IPS DF 4.7 (cell line): ENCODE results near the gene TK2.

Experiments
- DNase-seq: peaks from one replicate; pipeline ENCODE4 v3.0.0-alpha.2; 2013; ENCODE audit warnings: low spot score; ENCODE audit errors: extremely low read depth

Gene TK2

GRCh38 chr16:66547101-66547989 lies 2.6 kb downstream of the TK2 start:
- no peak for DNase-seq

- no peak for DNase-seq
These were observed 5.7 kb downstream of the TK2 start for GRCh38 chr16:66544016-66544757.

DNA sequence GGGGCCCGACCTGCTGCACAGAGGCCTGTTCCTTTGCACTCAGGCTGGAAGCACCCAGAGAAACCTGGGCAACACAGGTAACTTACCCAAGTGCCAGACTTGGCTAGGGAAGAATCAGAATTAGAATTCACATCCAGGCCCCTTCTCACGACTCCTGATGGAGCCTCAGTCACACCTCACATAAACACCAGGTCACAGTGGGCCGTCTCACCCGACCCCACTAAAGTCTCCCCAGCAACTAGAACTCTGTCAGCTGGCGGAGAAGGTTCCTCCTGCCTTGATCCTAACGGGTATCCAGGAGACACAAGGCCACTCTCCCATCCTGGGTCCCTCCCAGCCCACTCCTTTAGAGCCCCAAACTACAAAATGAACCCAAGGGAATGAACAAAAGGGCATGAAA lies 6.4 kb downstream of the TK2 start:
- no peak for DNase-seq

GRCh38 chr16:66542396-66542795 lies 7.5 kb downstream of the TK2 start:
- DNase-seq = no peak

DNA sequence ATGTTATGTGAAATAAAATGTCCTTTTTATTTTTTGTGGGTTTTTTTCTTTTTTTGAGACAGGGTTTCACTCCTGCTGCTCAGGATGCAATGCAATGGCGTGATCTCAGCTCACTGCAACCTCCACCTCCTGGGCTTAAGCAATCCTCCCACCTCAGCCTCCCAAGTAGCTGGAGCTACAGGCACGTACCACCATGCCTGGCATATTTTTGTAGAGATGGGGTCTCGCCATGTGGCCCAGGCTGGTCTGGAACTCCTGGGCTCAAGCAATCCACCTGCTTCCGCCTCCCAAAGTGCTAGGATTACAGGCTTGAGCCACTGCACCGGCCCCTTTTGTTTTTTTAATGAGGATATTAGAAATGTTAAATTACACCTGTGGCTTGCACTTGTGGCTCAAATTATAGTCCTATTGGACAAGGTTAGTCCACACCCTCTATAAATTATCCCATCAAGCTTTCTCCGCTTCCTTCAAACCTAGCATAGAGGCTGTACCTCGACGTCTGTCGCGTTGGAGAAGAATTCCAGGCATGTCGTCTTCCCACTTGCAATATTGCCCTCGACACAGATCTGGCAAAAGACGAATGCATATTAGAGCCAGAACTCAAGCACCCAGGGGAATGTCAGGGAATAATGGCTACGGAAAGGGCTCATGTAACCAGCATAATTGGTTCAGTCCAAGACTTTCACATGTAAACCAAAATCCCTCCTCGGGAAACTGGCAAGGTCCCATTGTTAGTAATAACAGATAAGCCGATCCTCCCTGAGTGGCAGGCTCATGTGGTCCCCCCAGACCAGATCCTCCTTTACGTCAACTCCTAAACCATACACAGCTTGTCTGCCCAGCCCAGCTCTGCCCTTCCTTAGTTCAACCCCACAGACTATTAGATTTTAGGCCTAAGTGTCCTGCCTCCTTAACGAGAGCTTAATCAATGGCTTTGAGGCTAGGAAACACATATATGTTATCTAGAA lies 8.2 kb downstream of the TK2 start:
- no peak for DNase-seq

DNA sequence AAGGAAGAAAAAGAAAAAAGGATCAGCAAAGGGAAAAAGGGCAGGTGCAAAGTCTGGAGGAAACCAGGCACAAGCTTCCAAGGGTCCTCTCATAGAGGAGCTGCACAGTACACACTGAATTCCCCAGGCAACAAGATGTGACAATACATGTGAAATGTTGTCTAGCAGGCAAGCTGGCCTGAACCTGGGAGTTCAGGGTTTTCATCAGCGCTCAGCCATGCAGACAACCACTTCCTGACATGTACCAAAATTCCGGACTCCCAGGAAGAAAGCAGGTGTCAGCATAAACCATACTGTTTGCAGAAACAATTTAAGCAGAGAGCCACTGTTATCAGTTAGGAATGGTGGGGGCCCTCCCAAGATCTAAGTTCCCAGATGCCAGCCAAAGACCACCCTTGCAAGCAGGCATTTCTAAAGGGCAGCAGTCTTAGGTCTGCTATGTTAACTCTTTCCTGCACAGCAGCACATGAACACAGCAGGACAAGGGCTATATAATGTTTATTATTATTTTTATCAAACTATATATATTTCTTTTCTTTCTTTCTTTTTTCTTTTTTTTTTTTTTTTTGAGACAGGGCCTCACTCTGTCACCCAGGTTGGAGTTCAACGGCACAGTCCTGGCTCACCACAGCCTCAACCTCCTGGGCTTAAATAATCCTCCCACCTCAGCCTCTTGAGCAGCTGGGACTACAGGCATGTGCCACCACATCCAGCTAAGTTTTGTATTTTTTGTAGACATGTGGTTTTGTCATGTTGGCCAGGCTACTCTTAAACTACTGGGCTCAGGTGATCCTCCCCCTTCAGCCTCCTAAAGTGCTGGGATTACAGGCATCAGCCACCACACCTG lies 10.1 kb downstream of the TK2 start:
- no peak for DNase-seq

DNA sequence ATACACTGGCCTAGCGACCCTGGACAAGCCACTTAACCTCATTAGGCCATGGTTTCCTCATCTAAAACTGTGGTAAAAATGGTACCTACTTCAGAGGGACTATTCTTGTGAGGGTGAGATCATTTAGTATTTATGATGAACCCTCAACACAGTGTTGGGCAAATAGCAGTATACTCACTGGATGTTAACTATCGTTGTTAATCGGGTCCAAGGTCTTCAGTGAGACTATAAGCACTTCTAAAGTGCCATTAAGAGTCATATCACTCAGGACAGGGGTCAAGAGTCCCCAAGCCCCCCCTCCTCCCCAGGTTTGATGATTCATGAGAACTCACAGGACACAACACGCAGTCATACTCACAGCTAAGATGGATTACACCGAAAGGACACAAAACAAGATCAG lies 11.0 kb downstream of the TK2 start:
- DNase-seq = no peak

DNA sequence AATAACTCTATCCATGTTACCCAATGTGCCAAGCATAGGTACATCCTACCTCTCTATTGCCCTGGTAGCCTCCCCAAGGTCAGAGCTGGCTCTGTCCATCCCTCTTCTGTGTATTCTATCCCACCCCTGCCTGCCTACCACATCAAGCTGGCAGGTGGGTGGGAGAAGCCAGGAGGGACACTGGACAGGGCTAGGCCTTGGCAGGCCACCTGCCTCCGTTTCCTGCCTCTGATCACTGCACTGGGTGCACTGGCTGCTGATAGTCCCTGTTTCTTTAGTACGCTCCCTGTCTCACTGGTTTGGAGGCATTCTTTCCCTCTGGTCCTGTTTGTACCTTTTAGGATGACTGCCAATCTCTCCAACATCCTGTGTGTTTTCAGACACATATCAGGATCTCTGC lies 12.7 kb downstream of the TK2 start:
- DNase-seq = no peak

DNA sequence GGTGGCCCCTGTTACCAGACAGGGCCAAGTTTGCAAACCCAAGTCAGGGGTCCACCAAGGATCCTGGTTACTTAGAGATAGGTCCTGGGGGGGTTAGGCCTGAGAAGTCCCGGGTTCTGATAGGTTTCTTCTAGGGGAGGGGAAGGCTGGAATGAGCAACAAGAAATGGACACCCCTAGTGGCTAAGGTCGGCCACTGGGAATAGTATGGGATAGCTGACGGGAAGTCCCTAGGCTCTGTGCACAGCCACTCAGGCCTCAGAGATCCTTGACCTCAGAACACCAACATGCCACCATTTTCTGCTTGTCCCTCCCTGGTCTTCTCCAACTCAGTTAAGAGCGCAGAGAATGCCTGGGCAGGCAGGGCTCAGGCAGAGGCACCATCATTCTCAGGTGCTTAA lies 13.4 kb downstream of the TK2 start:
- DNase-seq = no peak

GRCh38 chr16:66534376-66534799 lies 15.5 kb downstream of the TK2 start:
- no peak for DNase-seq

GRCh38 chr16:66529475-66529874 lies 20.4 kb downstream of the TK2 start:
- DNase-seq = no peak

DNA sequence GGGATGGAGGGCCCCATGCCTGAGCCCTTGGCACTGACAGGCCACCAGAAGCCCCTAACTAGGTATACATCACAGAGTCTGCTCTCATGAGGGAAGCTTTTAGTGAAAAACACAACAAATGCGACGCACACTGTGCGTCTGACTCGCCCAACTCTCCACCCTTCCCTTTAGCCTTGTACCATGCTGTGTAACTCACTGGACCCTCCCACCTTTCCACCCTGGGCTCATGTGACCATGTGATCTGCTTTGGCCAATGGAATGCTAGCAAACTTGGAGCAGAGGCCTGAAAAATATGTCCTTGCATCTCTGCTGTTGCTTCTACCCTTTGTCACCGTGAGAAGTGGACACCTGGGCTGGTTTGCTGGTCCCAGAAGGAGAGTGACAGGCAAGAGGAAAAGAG lies 21.6 kb downstream of the TK2 start:
- no peak for DNase-seq

GRCh38 chr16:66525396-66526180 lies 24.3 kb downstream of the TK2 start:
- DNase-seq = no peak

- DNase-seq = no peak
These were observed 25.2 kb downstream of the TK2 start for GRCh38 chr16:66524601-66525164.

- DNase-seq = no peak
These were observed 26.0 kb downstream of the TK2 start for GRCh38 chr16:66523861-66524354.

DNA sequence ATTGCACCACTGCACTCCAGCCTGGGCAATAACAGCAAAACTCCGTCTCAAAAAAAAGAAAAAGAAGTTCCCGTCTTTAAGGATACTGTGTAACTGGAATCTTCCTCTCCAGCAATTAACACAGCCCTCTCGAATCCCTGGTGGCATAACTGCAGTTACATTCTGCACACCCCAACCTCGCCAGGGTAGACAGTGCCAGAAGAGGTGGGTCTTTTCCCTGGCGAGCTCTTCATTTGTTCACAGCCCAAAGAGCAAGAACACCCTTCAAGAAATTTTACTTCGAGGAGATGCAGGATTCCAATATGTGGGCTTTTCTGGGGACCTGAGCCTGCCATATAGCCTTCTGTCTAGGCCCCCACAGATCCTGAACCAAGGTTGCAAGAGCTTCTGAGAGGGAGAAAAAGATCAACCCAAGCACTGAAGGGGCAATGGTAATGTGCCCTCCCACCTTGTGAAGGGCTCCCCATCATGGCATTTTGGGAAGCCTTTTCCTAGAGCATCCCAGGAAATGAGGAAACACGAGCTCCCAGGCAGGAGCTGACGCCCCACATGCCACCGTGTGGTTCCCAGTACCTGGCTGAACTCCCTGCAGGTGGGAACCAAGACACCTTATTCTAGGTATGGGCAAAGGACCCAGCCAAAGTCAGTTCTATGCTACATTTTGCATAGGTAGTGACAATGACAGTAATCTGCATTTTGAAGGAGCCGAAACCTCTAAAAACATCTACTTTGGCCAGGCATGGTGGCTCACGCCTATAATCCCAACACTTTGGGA lies 26.9 kb downstream of the TK2 start:
- DNase-seq = no peak

DNA sequence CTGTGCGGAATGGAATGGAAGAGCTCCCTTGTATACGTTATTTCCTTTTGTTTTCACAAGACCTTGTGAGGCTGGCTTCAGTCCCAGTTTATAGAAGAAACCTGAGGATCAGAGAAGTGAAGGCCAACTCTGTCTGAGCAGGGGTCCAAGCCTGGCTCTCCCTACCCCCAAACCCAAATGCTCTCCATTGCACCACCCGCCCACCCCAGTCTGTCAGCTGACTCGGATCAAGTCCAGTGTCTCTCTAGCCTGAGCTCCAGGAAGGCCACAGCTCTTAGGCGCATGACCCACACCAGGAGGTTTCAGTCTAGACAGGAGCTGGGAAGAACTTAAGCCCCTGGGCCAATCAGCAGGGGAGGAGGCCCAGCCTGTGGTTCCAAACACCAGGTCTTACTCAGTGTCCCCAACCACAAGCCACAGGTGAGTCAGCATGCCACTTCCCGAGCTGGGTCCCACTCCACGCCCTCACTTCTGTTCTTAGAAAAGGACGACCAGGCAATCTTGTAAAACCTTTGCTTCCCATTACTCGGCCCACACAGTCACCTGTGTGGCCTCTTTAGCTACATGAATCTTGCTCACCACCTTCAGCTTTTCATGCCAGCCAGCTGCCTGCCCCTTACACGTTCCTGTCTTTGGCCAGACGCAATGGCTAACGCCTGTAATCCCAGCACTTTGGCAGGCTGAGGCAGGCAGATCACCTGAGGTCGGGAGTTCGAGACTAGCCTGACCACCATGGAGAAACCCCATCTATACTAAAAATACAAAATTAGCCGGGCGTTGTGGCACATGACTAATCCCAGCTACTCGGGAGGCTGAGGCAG lies 27.8 kb downstream of the TK2 start:
- DNase-seq = no peak

GRCh38 chr16:66521252-66521713 lies 28.6 kb downstream of the TK2 start:
- no peak for DNase-seq
